ENCODE data around the gene SLX9.

Gene SLX9

DNA sequence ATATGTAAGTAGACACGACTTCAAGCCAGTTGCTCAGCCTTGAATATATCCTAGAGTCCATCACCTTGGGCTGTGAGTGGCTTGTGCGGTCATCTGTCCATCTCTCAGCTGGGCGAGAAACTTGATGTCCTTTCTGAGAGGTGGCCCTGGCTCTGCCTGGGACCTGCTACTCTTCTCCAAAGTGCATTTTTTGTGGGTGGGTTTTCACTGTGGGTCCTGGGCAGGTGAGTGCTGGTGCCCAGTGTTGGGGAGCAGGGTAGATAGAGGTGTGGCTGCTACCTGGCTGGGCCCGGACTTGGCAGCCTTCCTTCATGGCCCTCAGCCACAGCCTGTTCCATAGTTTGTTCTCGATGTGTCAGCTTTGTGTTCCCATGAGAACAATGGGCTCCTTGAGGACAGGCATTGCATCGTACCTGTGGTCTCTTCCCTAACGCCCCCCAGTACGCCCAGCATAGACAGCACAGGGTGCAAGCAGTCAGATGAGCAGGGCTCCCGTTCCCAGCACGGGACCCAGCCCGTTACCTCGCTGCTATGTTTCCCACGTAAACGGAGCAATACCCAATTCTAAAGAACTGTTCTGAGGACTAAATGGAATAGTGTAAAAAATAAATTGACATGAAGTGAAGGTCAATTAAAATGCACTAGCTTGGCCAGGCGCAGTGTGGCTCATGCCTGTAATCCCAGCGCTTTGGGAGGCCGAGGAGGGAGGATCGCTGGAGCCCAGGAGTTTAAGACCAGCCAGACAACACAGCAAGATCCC, 877 bp upstream of the SLX9 start:
- no peak for DNase-seq
- in situ Hi-C loops (cut with HindIII; ENCODE audit: low pct_ligation_motif_present, low pct_unique_long_range_greater_than_20kb, low sequenced_read_pairs) = no loop called here

GRCh38 chr21:44940116-44940631, 345 bp downstream of the SLX9 start:
- in situ Hi-C loops (cut with HindIII; ENCODE audit: low pct_ligation_motif_present, low pct_unique_long_range_greater_than_20kb, low sequenced_read_pairs) = no loop called here
- peak; percentile 12 for DNase-seq

GRCh38 chr21:44941567-44941966, 1.7 kb downstream of the SLX9 start:
- DNase-seq = no peak
- in situ Hi-C loops (cut with HindIII; ENCODE audit: low pct_ligation_motif_present, low pct_unique_long_range_greater_than_20kb, low sequenced_read_pairs) = no loop called here

GRCh38 chr21:44942566-44942965, 2.7 kb downstream of the SLX9 start:
- no peak for DNase-seq
- in situ Hi-C loops (cut with HindIII; ENCODE audit: low pct_ligation_motif_present, low pct_unique_long_range_greater_than_20kb, low sequenced_read_pairs) = no loop called here

GRCh38 chr21:44943005-44943685, 3.3 kb downstream of the SLX9 start:
- in situ Hi-C loops (cut with HindIII; ENCODE audit: low pct_ligation_motif_present, low pct_unique_long_range_greater_than_20kb, low sequenced_read_pairs) = no loop called here
- DNase-seq = no peak

GRCh38 chr21:44943686-44944550, 4.1 kb downstream of the SLX9 start:
- no peak for DNase-seq
- in situ Hi-C loops (cut with HindIII; ENCODE audit: low pct_ligation_motif_present, low pct_unique_long_range_greater_than_20kb, low sequenced_read_pairs) = no loop called here

DNA sequence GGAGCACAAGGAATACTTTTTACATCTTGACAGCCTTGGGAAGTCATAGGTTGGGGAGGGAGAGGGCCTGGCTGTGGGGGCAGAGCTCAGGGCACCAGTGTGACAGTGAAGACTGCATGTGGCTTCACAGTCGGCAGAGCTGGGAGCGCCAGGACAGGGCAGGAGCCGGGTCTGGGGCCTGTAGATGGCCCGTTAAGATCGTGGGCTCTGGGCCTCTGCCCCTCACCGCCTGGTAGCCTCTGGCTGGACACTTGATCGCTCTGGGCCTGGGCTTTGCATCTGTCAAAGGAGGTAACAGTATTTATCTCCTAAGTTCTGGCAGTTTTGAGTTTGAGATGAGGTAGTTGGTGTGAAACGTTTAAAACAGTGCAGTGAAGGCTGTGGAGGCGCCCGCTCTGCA, 4.8 kb downstream of the SLX9 start:
- in situ Hi-C loops (cut with HindIII; ENCODE audit: low pct_ligation_motif_present, low pct_unique_long_range_greater_than_20kb, low sequenced_read_pairs) = no loop called here
- DNase-seq = no peak

DNA sequence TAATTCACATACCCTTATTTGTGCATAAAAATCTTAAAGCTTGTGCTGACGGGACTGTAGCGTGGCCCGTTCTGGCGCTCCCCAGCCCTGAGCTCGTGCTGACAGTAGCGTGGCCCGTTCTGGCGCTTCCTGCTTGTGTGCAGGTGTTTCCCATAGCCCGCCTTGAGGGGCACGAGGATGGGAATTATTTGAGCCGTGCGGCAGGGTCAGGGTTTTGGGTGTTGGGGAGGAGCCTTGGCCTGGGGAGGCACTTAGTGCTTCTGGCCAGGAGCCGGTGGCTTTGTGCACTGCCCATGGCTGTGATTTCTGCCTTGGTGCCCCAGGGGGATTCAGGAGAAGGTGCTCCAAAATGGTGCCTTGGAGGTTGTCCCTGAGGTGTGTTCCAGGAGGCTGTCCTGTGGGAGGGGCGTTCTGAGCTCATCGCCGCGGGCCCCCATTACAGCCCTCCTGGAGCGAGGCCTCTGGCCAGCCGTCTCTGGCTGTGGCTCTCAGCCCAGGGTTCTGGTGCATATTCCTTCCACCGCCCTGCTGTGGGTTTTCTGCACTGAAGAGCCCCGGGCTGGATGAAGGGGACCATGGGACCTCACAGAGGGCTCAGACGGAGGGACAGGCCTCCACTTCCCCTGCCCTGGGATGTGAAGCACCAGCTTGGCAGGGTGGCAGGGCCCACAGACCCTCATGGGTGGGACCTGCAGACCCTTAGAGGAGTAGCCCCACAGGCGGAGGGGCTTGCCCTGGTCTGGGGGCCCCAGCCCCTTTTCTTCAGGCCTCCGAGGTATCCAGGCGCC, 6.6 kb downstream of the SLX9 start:
- in situ Hi-C loops (cut with HindIII; ENCODE audit: low pct_ligation_motif_present, low pct_unique_long_range_greater_than_20kb, low sequenced_read_pairs) = no loop called here

GRCh38 chr21:44947111-44947929, 7.5 kb downstream of the SLX9 start:
- DNase-seq = peak; percentile 6
- in situ Hi-C loops (cut with HindIII; ENCODE audit: low pct_ligation_motif_present, low pct_unique_long_range_greater_than_20kb, low sequenced_read_pairs) = no loop called here

More for the DNA sequence above, 6.6 kb downstream of the SLX9 start:
- DNase-seq = no peak

GRCh38 chr21:44947930-44948331, 8.1 kb downstream of the SLX9 start:
- no peak for DNase-seq
- in situ Hi-C loops (cut with HindIII; ENCODE audit: low pct_ligation_motif_present, low pct_unique_long_range_greater_than_20kb, low sequenced_read_pairs) = no loop called here

DNA sequence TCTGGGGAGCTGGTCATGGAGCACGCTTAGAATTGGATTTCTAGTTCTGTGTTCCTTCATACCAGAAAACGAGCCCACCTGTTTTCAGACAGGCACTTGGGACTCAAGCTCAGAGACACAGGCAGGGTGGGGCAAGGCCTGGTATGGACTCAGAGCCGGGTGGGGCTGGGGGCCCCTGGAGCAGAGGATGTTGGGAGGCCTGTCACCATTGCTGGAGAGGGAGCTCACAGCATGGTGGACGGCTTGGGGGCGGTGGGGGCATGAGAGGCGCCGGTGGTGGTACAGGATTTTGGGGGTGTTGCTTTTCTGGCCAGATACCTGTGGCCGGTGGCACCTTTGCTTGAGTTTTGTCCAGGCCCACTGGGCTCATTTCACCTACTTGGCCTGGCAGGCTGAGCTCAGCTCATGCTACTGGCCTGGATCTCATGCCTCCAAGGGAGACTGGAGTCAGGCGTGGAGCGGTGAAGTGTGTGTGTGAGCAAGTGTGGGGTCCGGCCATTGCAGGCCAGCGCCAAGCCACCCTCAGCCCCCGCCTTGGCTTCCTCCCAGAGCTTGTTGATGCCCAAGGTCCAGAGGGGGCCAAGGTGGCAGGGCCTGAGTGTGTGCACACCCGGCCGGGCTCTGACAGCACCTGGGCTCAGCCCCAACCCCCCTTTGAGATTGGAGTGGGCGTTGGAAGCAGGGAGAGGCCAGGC, 8.7 kb downstream of the SLX9 start:
- in situ Hi-C loops (cut with HindIII; ENCODE audit: low pct_ligation_motif_present, low pct_unique_long_range_greater_than_20kb, low sequenced_read_pairs) = no loop called here
- no peak for DNase-seq

DNA sequence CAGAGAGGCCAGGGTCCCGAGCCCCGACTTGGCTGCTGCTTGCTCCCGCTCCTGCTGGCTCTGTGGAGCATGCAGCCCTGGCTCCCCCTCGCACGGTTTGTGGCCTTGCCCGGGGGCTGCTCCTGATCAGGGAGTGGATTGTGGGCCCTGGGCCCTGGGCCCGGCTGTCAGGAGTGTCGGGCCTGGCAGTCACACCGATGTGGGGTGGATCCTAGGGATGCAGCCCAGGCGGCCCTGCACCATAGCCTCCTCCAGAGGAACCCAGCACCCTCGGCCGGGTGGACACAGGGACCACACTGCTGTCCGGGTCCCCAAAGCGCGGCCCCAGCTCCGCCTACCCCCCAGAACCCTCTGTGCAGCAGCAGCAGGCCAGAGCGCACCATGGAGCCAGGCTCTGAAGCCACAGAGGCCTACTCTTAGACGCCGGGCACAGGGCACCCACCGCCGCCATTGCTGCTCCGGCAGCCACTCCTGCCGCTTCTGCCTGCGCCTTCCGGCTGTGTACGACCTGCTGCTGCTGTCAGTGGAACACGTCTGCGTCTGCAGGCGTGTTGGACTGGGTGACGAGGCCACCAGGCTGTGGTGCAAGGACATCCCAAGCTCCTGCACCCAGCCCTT, 9.4 kb downstream of the SLX9 start:
- in situ Hi-C loops (cut with HindIII; ENCODE audit: low pct_ligation_motif_present, low pct_unique_long_range_greater_than_20kb, low sequenced_read_pairs) = no loop called here
- no peak for DNase-seq

GRCh38 chr21:44949779-44950198, 10.0 kb downstream of the SLX9 start:
- in situ Hi-C loops (cut with HindIII; ENCODE audit: low pct_ligation_motif_present, low pct_unique_long_range_greater_than_20kb, low sequenced_read_pairs) = no loop called here
- DNase-seq = peak; percentile 59

DNA sequence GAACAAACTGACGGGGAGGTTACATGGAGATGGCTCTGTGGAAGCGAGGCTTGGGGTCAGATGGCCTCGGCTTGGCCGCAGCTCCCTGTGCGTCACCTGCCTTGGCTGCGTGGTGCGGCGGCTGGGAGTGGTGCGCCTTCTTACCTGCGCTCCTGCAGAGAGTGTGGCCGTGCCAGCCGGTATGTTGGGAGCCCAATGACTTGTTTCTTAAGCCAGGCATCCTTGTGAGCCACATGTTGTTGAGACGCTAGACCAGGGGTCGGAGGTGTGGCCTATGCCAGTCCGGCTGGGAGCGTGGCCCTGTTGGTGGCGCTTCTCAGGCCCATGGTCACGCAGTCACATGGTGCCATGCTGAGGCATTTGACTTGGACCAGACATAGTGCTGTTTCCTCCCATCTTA, 10.5 kb downstream of the SLX9 start:
- in situ Hi-C loops (cut with HindIII; ENCODE audit: low pct_ligation_motif_present, low pct_unique_long_range_greater_than_20kb, low sequenced_read_pairs) = no loop called here

DNA sequence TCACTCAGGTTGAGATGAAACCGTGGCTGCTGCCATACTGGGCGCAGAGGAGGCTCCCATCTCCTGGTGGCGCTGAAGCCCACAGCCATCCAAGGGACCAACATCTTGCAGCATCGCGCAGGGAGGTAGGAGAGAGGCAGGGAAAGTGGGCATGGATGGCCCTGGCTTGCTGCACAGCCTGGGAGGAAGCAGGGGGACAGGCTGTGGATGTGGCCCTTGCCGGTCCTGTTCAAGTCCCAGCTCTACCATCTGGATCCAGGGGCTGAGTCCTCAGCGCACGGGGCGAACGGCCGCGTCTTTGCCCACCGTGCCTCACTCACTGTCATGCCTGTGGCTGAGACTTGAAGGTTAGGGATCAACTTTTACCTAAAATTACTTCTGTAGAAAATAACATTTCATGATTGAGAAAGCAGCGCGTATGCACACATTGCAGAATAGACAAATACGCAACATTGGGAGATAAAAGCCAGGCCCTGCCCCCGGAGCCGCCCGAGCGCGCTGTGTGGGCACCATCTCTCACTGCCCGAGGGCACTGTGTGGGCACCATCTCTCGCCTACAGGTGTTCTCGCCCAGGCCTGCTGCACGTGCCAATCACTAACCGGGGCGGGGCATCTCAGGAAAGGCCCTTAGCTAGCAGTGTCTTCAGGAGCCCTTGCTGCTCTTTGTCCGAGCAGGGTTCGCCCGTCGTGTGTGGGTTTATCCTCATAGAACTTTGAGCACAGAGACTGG, 11.5 kb downstream of the SLX9 start:
- in situ Hi-C loops (cut with HindIII; ENCODE audit: low pct_ligation_motif_present, low pct_unique_long_range_greater_than_20kb, low sequenced_read_pairs) = no loop called here
- DNase-seq = no peak

More for the DNA sequence above, 10.5 kb downstream of the SLX9 start:
- DNase-seq = no peak
